Measurements from ENCODE around the gene IFFO2. TPM values are rescaled to one million over a fixed set of nuclear protein-coding genes. Genes with fewer than 3 reads are reported as not detected.

Gene IFFO2
- total RNA-seq, 2 donors from 2014 or later, result 13.6 to 20.4 TPM

DNA sequence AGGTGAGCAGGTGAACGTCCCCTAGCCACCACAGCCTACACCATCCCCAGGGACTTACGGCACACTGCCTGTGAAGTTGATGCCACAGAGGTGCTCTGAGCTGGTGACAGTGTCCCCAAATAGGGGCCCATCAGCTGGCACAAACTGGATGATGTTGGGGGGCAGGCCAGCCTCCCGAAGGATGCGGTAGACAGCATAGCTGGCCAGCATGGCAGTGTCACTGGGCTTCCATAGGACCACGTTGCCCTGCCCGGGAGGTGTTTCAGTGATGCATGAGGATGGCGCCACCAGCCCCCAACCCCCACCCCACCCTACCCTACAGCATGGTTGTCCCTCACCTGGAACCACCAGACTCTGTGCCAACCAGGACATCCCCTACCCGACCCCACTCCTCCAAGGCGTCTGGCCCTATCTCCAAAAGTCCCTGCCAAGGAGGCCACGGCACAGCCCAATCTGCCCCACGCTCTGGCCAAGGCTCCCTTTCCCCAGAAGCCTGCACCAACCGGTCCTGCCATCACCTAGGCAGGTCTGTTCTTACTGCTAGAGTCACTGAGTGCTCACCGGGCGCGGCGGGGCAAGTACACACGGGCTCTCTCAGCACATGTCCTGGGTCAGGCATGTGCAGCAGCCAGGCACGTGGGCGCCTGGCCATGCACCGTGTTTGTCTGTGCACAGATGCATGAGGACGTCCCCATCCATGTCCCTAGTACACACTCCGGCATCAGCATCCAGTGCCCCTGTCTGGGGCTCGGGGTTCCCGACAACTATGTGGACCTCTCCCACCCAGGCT lies 74.6 kb downstream of the IFFO2 start:
- H3K27ac ChIP-seq, result no peak overlapping the region
- H3K9me3 ChIP-seq, result no peaks in the 10 kb centered on the region
- TF ChIP-seq POLR2AphosphoS5 (IDR thresholded peaks at IDR 0.05), result peak; percentile 40
- TF ChIP-seq, protein P1, sequence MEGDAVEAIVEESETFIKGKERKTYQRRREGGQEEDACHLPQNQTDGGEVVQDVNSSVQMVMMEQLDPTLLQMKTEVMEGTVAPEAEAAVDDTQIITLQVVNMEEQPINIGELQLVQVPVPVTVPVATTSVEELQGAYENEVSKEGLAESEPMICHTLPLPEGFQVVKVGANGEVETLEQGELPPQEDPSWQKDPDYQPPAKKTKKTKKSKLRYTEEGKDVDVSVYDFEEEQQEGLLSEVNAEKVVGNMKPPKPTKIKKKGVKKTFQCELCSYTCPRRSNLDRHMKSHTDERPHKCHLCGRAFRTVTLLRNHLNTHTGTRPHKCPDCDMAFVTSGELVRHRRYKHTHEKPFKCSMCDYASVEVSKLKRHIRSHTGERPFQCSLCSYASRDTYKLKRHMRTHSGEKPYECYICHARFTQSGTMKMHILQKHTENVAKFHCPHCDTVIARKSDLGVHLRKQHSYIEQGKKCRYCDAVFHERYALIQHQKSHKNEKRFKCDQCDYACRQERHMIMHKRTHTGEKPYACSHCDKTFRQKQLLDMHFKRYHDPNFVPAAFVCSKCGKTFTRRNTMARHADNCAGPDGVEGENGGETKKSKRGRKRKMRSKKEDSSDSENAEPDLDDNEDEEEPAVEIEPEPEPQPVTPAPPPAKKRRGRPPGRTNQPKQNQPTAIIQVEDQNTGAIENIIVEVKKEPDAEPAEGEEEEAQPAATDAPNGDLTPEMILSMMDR (IDR thresholded peaks at IDR 0.05), result no peak
- intact Hi-C loops (cut with DNase I), result no loop called here
- H3K4me1 ChIP-seq (replicated peaks), result peaks cover 5% of the 10 kb centered on the region
- peak; percentile 43 for DNase-seq (ENCODE audit: low spot score)
- no peaks in the 10 kb centered on the region for H3K27me3 ChIP-seq (replicated peaks; ENCODE audit: insufficient read depth)
- H3K4me3 ChIP-seq, result no peak overlapping the region
- WGBS, result 60% methylated on average over 21 of the region's 24 CpGs
- no peaks in the 10 kb centered on the region for H3K36me3 ChIP-seq

DNA sequence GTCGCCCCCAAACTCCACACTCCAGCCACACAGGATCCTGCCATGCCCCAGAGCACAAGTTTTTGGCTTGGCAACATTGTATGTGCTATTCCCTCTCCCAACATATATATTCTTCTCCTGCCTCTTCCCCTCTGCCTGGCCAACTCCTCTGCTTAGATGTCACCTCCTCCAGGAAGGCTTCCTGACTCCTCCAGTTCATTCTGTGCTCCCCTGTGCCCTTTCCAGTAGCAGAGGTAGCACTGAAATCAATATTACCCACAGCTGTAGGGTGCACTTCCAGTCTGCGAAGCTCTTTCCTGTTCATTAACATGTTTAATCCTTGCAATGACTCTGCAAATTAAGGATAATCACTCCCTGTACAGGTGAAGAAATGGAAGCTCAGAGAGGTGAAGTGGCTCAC lies 75.3 kb downstream of the IFFO2 start:
- Histone ChIP-seq H3K4me1 (replicated peaks) (peaks cover 5% of the 10 kb centered on the region), H3K4me3 (no peak overlapping the region), H3K9me3 (no peaks in the 10 kb centered on the region), H3K27me3 (replicated peaks; ENCODE audit: insufficient read depth) (no peaks in the 10 kb centered on the region), H3K27ac (no peak overlapping the region), H3K36me3 (no peaks in the 10 kb centered on the region)
- intact Hi-C loops (cut with DNase I), result no loop called here
- no peak for TF ChIP-seq POLR2AphosphoS5 (IDR thresholded peaks at IDR 0.05)
- TF ChIP-seq, protein P1 (IDR thresholded peaks at IDR 0.05), result no peak
- TF ChIP-seq POLR2A (IDR thresholded peaks at IDR 0.05), result no peak
- no peak for DNase-seq (ENCODE audit: low spot score)
- WGBS, result 93% methylated on average over 2 of the region's 2 CpGs

DNA sequence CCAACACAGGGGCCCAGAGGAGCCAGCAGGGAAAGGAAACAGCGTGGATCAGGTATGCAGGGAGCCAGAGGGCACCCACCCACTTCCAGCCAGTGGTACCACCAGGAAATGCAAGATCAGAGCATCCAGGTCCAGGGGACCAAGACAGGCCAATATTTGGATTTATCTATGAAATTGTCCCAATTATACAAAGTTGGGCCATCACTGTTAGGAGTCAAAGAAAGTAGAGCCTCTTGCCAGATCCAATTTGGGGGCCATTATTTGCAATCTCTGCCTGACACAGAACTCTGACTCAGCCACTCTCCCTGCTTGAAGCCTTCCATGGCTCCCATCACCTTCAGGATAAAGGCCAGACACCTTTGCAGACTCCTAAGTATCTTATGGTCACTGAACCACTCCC lies 75.9 kb downstream of the IFFO2 start:
- Histone ChIP-seq H3K9me3 (no peaks in the 10 kb centered on the region), H3K27me3 (replicated peaks; ENCODE audit: insufficient read depth) (no peaks in the 10 kb centered on the region), H3K4me3 (no peak overlapping the region), H3K4me1 (replicated peaks) (peaks cover 5% of the 10 kb centered on the region), H3K36me3 (no peaks in the 10 kb centered on the region), H3K27ac (no peak overlapping the region)
- TF ChIP-seq, protein P1 (IDR thresholded peaks at IDR 0.05), result no peak
- TF ChIP-seq POLR2AphosphoS5 (IDR thresholded peaks at IDR 0.05) (no peak), POLR2A (IDR thresholded peaks at IDR 0.05) (no peak)
- DNase-seq (ENCODE audit: low spot score), result no peak
- 92% methylated on average over 1 of the region's 1 CpG for WGBS
- intact Hi-C loops (cut with DNase I), result no loop called here

DNA sequence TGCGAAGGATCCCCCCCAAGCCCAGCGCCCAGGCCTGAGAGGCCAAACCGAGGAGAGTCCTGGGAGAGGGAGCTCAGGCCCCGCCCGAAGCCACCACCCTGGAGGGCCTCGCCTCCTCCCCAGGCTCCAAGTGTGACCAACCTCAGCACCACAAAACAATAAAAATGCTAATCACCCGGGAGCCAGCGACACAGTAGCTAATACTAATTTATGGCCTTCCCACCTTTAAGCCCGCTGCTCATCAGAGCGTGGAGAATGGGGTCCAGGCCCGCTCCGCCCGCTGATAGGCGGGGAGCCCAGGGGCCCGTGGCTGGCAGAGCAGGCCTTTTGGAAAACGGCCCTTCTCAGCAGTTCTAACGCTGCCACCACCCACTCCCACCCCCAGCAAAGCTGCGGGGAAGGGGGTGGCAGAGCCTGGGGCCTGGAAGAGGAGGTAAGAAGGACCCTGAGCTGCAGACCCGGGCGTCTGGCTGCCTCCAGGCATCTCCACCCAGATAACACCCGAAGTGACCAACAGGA lies 76.6 kb downstream of the IFFO2 start:
- 57% methylated on average over 20 of the region's 21 CpGs for WGBS
- DNase-seq (ENCODE audit: low spot score), result no peak

More for the DNA sequence above, 76.6 kb downstream of the IFFO2 start:
- Histone ChIP-seq H3K27me3 (replicated peaks; ENCODE audit: insufficient read depth) (no peaks in the 10 kb centered on the region), H3K36me3 (no peaks in the 10 kb centered on the region), H3K4me1 (replicated peaks) (peaks cover 5% of the 10 kb centered on the region), H3K9me3 (no peaks in the 10 kb centered on the region), H3K27ac (no peak overlapping the region), H3K4me3 (no peak overlapping the region)
- TF ChIP-seq POLR2AphosphoS5 (IDR thresholded peaks at IDR 0.05), result no peak
- TF ChIP-seq, protein P1 (IDR thresholded peaks at IDR 0.05), result no peak
- no peak for TF ChIP-seq POLR2A (IDR thresholded peaks at IDR 0.05)
- intact Hi-C loops (cut with DNase I), result no loop called here

Measured in prostate gland (tissue), 2 donors.